B cell (primary cell): ENCODE measurements around the gene MKRN2.

Source experiments
- CTCF ChIP-seq: fragments of 200-600 bp; IDR thresholded peaks from one replicate; pipeline ENCODE4 v1.8.0; 2022; ENCODE audit warnings: antibody characterized with exemption, mild to moderate bottlenecking
- EZH2 ChIP-seq: IDR thresholded peaks from 2 replicates; pipeline ENCODE4 v1.6.1; 2012; ENCODE audit warnings: borderline replicate concordance, low read depth, mild to moderate bottlenecking, moderate library complexity, low read length; ENCODE audit not compliant: insufficient read depth, poor library complexity, severe bottlenecking

GRCh38 chr3:12568747-12569146 lies 11.9 kb downstream of the MKRN2 start:
- TF ChIP-seq CTCF = no peak
- TF ChIP-seq EZH2 = no peak
